ENCODE data around the gene GRIP2. TPM values are rescaled to one million over a fixed set of nuclear protein-coding genes. Genes with fewer than 3 reads are reported as not detected.

GRIP2 gene
- total RNA-seq, 2 experiments from 2014 or later, result not detected

- CTCF ChIA-PET (ENCODE audit: unreplicated experiment), result no interaction called here
- intact Hi-C loops (cut with micrococcal nuclease; ENCODE audit: unreplicated experiment), result no loop called here
- Histone ChIP-seq H2AFZ (ENCODE audit: low read length) (no peak overlapping the region), H3K4me1 (ENCODE audit: insufficient read depth, low read length, poor library complexity, severe bottlenecking) (no peaks in the 10 kb centered on the region), H4K20me1 (ENCODE audit: insufficient read depth, low read length) (no peaks in the 10 kb centered on the region), H3K4me2 (ENCODE audit: low read length) (no peak overlapping the region), H3K27ac (ENCODE audit: low read depth, low read length, poor library complexity, severe bottlenecking) (no peak overlapping the region), H3K9me3 (ENCODE audit: low read length) (no peaks in the 10 kb centered on the region), H3K36me3 (ENCODE audit: insufficient read depth, low read length) (peaks cover 97% of the 10 kb centered on the region), H3K4me3 (ENCODE audit: low read depth, low read length, poor library complexity, severe bottlenecking) (no peak overlapping the region), H3K79me2 (ENCODE audit: insufficient read depth, low read depth, low read length) (no peaks in the 10 kb centered on the region), H3K9me2 (ENCODE audit: insufficient read depth, low read length) (no peaks in the 10 kb centered on the region)
- TF ChIP-seq EZH2phosphoT487 (IDR thresholded peaks at IDR 0.05; ENCODE audit: borderline replicate concordance, low read depth, low read length) (no peak), CTCF (conservative IDR thresholded peaks at IDR 0.05; ENCODE audit: low read length) (no peak)
- no TSS peak for BruUV-seq (replicated peaks)
- POLR2A ChIA-PET, result no interaction called here
- DNase-seq (ENCODE audit: low spot score), result no peak
These were observed 76.0 kb downstream of the GRIP2 start for GRCh38 chr3:14464141-14464465.

DNA sequence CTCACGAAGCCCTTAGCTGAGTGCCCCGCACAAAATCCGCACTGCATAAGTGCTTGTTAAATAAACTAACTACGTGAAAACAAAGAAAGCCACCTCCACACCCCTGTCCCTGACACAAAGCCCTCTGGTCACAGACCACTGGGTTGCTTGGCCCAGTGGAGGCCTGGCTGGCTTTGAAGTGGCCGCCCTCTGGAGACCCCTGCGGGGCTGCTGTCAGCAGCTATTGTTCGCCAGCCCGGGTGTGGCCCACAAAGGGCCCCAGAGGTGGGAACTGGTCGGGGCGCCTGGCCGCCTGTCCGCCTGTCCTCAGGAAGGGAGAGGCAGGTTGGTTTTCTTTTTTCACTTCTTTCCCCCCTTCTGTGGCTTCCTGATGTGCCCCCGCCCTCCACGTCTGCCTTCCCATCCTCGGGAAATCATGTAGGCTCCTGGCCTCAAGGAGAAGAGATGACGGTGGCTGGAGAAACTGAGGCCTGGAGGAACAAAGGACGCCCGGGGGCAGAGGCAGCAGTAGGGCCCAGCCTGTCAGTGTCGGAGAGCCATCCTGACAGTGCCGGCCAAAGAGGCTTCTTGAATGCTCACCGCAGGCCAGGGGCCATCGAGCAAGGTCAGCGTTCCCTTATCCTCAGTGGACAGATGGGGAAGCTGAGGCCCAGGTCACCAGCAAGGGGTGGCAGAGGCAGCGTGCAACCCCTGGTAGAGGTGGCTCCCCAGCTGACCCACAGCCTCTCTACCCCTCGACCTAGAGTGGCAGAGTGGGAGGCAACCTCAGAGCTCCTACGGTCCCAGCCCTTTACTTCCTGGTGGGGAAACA, 76.6 kb downstream of the GRIP2 start:
- Histone ChIP-seq H2AFZ (ENCODE audit: low read length) (no peak overlapping the region), H4K20me1 (ENCODE audit: insufficient read depth, low read length) (no peaks in the 10 kb centered on the region), H3K4me3 (ENCODE audit: low read depth, low read length, poor library complexity, severe bottlenecking) (no peak overlapping the region), H3K27ac (ENCODE audit: low read depth, low read length, poor library complexity, severe bottlenecking) (no peak overlapping the region), H3K4me1 (ENCODE audit: insufficient read depth, low read length, poor library complexity, severe bottlenecking) (no peaks in the 10 kb centered on the region), H3K36me3 (ENCODE audit: insufficient read depth, low read length) (peaks cover 97% of the 10 kb centered on the region), H3K79me2 (ENCODE audit: insufficient read depth, low read depth, low read length) (no peaks in the 10 kb centered on the region), H3K4me2 (ENCODE audit: low read length) (no peak overlapping the region), H3K9me3 (ENCODE audit: low read length) (no peaks in the 10 kb centered on the region), H3K9me2 (ENCODE audit: insufficient read depth, low read length) (no peaks in the 10 kb centered on the region)
- TF ChIP-seq EZH2phosphoT487 (IDR thresholded peaks at IDR 0.05; ENCODE audit: borderline replicate concordance, low read depth, low read length), result no peak
- TF ChIP-seq CTCF (conservative IDR thresholded peaks at IDR 0.05; ENCODE audit: low read length), result no peak
- no TSS peak for BruUV-seq (replicated peaks)
- ChIA-PET CTCF (ENCODE audit: unreplicated experiment) (no interaction called here), POLR2A (no interaction called here)
- no peak for DNase-seq (ENCODE audit: low spot score)
- intact Hi-C loops (cut with micrococcal nuclease; ENCODE audit: unreplicated experiment), result no loop called here

- intact Hi-C loops (cut with micrococcal nuclease; ENCODE audit: unreplicated experiment), result no loop called here
- H4K20me1 ChIP-seq (ENCODE audit: insufficient read depth, low read length), result no peaks in the 10 kb centered on the region
- CTCF ChIA-PET (ENCODE audit: unreplicated experiment), result no interaction called here
- no peaks in the 10 kb centered on the region for H3K9me3 ChIP-seq (ENCODE audit: low read length)
- peaks cover 95% of the 10 kb centered on the region for H3K36me3 ChIP-seq (ENCODE audit: insufficient read depth, low read length)
- POLR2A ChIA-PET, result interaction anchor here (0.7 kb wide), 1 partner anchor 29 kb away, joined by 4 read pairs; no protein-coding TSS in a partner anchor
- H3K4me2 ChIP-seq (ENCODE audit: low read length), result no peak overlapping the region
- H3K4me3 ChIP-seq (ENCODE audit: low read depth, low read length, poor library complexity, severe bottlenecking), result no peak overlapping the region
- no peak for DNase-seq (ENCODE audit: low spot score)
- H2AFZ ChIP-seq (ENCODE audit: low read length), result no peak overlapping the region
- no peak for TF ChIP-seq CTCF (conservative IDR thresholded peaks at IDR 0.05; ENCODE audit: low read length)
- no peak for TF ChIP-seq EZH2phosphoT487 (IDR thresholded peaks at IDR 0.05; ENCODE audit: borderline replicate concordance, low read depth, low read length)
- H3K27ac ChIP-seq (ENCODE audit: low read depth, low read length, poor library complexity, severe bottlenecking), result no peak overlapping the region
- no peaks in the 10 kb centered on the region for H3K9me2 ChIP-seq (ENCODE audit: insufficient read depth, low read length)
- H3K79me2 ChIP-seq (ENCODE audit: insufficient read depth, low read depth, low read length), result no peaks in the 10 kb centered on the region
- no TSS peak for BruUV-seq (replicated peaks)
- H3K4me1 ChIP-seq (ENCODE audit: insufficient read depth, low read length, poor library complexity, severe bottlenecking), result no peaks in the 10 kb centered on the region
These were observed 77.4 kb downstream of the GRIP2 start for GRCh38 chr3:14462738-14463137.

All from OCI-LY7 (cell line).